Measurements from ENCODE around the gene STK26. TPM values are rescaled to one million over a fixed set of nuclear protein-coding genes. Genes with fewer than 3 reads are reported as not detected.
"Not testable (repeated sequence)": the region's sequence is repeated elsewhere in the genome, so short reads cannot be mapped to it uniquely, and the experiment has no call there.

Gene STK26
- 0.33 and 7.7 TPM in 2 replicates for total RNA-seq

- DNase-seq (ENCODE audit: low read depth, low spot score), result no peak
These were observed at the start of gene STK26 for GRCh38 chrX:132022967-132023895. Gene STK26, plus strand, starts transcription at chrX:132023302. Its CDS starts 316 bp downstream, at chrX:132023618.

GRCh38 chrX:131975851-131976250, 47.3 kb upstream of the STK26 start:
- no peak for DNase-seq (ENCODE audit: low read depth, low spot score)

GRCh38 chrX:131977619-131978018, 45.5 kb upstream of the STK26 start:
- DNase-seq (ENCODE audit: low read depth, low spot score), result no peak

DNA sequence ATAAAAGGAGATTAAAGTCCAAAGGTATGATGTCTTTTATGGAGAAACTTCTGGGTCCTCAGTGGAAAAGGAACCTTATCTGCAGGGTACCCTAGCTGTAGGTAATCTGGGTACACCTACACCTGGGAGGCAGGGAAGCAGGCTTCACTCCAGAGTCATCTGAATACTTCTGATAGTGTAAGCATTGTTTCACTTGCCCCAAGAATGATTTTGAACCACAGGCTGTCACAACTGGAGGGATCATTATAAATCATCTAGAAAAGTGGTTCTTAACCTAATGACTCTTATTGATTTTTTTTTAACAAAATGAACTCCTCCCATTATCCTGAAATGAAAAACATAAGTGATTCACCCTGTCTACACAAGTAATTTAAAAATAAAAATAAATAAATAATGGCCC, 44.0 kb upstream of the STK26 start:
- no peak for DNase-seq (ENCODE audit: low read depth, low spot score)

GRCh38 chrX:131985526-131986049, 37.5 kb upstream of the STK26 start:
- DNase-seq (ENCODE audit: low read depth, low spot score), result no peak

DNA sequence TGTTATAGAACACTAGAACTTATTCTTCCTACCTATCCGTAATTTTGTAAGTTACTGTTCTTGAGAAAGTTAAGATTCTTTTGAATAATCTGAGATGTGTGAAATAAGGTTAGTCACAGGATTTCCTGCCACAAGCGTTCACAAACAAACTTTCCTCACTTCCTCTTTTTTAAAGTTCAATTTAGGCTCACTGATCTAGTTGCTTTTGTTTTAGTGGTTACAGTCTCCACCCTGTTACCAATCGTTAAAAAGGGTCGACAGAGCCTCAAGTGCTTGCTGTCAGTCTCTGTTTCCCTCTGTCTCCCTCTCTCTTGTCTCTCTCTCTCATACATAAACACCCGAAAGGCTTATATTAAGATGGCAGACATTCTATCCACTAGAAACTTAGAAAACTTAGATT, 35.9 kb upstream of the STK26 start:
- DNase-seq (ENCODE audit: low read depth, low spot score), result no peak

DNA sequence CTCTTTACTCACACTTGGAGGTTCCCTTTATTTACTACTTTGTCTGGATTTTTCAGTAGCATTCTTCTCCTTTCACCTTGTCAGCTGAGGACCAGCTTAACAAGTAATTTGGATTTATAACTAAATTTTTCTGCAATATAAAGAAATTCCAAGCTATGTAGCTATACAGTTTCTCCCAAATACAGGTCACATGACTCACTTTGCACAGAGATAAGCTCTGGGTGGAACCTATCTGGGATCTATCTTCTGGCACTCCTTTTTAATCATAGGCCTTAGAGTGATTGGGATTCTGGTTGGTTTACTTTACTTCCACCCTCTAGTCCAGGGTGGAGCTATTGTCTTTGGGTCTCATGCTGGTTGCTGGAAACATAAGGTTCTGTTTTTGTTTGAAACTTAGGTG, 34.9 kb upstream of the STK26 start:
- DNase-seq (ENCODE audit: low read depth, low spot score), result no peak

GRCh38 chrX:132001127-132001526, 22.0 kb upstream of the STK26 start:
- DNase-seq (ENCODE audit: low read depth, low spot score), result no peak

DNA sequence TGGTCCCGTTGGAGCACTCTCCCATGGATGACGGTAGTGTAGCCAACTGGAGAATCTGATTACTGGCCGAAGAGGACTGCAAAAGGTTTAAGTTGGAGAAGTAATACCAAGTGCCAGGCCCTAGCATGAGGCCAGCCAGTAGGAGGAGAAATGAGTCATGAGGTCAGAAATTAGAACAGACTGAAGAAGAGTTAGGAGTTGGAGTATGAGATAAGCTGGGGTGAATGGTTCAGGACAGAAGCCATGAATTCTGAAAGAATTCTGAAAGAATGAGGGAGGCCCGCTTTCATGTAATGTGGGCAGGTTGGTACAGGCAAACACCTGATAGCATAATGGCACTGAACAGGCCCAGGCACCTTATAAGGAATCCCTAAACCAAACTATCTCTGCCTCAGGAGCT, 18.4 kb upstream of the STK26 start:
- no peak for DNase-seq (ENCODE audit: low read depth, low spot score)

DNA sequence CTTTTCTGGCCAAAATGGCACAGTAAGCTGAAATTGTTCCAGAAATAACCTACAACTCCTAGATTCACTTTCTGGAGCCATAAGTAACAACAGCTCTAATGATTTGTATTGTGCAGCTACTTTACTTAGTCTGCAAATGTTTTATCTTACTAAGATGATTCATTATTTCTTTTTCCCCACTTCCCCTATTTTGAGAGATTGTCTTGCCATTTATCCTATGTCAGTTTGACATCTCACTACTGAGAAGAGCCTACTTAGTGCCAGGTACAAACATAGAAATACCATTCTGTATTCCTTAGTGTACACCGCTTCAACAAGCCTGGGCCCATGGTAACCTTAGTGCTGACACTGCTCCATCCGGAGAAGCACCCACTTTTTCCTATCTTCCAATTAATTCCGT, 13.8 kb upstream of the STK26 start:
- no peak for DNase-seq (ENCODE audit: low read depth, low spot score)

- DNase-seq (ENCODE audit: low read depth, low spot score), result not testable (repeated sequence)
These were observed 12.9 kb upstream of the STK26 start for GRCh38 chrX:132010213-132010612.

GRCh38 chrX:132015875-132016274, 7.2 kb upstream of the STK26 start:
- no peak for DNase-seq (ENCODE audit: low read depth, low spot score)

DNA sequence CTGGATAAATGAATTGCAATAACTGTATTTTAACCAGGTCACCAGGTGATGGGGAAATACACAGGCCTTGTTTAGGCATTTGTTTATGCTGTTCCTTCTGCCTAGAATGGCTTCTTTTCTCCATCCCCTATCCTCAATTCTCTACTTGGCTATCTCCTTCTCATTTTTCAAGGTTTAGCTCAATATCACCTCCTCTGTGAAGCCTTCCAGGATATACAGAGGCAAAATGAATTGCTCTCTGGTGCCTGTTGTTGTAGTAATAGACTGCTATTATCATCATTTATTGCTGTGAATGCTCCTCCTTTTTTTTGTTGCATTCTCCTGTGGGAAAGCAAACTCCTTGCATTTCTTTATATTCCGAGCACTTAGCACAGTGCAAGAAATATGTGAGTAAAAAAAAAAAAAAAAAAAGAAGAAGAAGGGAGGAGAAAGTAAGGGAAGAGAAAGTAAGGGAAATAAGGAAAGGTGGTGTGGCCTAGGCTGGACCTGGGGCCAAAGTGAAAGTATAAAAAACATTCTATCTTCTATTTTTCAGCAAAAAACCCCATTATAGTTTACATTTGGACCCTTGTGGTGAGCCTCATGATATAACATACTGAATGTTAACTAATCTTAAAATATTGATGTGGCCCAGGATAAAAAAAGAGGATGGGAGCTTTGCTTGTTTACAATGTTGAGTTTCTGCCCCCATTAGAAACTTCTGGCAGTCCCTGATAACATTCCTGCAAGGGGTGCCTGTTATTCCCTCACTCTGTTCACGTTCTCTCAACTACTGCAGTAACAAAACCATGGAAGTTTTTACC, 6.3 kb upstream of the STK26 start:
- no peak for DNase-seq (ENCODE audit: low read depth, low spot score)

DNA sequence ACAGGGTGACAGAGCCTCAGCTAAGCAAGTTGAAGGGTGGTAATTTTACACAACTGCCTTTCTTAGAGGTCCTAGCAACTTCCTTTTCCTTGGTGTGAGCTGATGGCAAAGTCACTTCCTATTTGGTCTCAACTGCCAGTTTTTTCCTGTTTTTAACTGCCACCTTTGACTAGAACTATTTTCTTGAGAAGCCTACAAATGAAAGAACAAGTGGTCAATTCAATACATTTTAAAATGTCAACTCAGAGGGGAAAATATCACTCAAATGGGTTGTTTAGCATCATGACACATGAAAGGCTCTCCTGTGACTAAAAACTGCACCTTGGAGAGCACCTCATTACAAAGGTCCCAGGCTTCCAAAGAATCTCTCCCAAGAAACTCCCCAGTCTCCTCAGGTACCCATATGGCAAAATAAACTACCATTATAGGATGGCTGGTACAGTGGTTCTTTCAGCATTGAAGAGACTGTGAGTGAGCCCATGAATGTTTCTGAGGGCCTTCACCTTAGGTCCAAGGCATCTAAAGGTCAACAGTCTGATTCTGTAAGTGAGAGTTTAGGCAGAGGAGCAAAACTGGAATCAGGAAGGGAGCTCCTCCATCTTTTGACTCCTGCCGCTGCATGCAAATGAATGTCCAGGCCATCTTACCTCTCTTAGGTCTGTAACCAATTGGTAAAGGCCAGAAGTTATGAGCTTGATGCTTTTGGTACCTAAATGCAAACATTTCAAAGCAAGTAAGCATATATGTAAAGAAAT, 5.5 kb upstream of the STK26 start:
- no peak for DNase-seq (ENCODE audit: low read depth, low spot score)

DNA sequence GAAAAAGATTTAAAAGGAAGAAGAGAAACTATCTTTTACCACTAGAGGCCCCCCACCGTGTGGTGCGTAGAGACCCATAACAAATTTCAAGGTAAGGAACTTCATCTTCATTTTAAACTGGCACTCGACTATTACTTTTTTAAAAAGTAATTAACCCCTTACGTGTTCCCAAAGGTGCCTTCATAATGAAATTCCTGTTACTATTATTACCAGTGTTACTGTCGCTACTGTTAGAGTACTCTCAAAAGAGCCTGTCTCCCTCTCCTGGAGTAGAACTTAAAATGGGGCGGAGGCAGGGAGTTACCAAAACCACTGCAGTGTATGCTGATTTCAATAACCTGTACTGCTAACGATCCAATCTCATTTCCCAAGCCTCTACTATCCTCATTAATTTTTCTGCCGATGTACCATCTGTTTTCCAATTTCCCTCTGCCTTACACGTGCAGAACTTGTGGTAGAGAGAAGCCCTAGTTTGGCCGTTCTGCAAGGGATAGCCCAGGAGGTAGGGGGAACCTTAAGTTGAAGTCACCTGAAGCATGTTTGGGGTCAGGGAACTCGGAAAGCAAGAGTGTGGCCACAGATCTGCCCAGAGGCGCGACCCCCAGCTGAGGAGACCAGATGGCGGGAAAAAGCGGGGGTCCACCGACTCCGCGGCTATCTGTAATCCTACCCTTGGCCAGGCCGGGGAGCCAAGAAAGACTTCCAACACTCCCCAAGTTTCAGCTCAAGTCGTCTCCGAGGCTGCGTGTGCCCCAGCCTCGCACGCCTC, 720 bp upstream of the STK26 start:
- DNase-seq (ENCODE audit: low read depth, low spot score), result no peak

DNA sequence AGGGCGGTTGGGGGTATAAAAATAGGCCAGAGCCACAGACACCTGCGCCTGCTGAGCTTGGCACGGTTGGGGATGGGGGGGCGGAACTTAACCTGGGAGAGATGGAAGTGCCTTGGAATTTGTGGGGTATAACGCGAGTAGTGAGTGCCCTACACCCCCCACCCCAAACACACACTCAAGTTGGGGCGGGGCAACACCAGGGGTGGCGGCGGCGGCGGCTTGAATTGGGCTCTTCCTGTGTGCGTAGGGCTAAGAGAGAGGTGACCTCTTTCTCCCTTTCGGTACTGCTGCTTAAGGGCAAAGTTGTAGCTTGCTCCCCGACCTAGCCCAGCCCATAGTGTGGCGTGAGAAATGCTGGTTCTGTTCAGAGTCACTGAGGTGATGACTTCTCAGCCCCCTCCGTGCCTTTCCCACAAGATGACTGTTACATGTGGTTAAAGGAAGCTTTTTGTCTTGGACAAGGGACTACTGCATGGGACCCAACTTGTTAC, 839 bp downstream of the STK26 start:
- DNase-seq (ENCODE audit: low read depth, low spot score), result no peak

- DNase-seq (ENCODE audit: low read depth, low spot score), result no peak
These were observed 1.9 kb downstream of the STK26 start for GRCh38 chrX:132025041-132025440.

- no peak for DNase-seq (ENCODE audit: low read depth, low spot score)
These were observed 7.2 kb downstream of the STK26 start for GRCh38 chrX:132030264-132030663.

GRCh38 chrX:132031867-132032266, 8.8 kb downstream of the STK26 start:
- no peak for DNase-seq (ENCODE audit: low read depth, low spot score)

GRCh38 chrX:132033166-132033565, 10.1 kb downstream of the STK26 start:
- DNase-seq (ENCODE audit: low read depth, low spot score), result no peak

DNA sequence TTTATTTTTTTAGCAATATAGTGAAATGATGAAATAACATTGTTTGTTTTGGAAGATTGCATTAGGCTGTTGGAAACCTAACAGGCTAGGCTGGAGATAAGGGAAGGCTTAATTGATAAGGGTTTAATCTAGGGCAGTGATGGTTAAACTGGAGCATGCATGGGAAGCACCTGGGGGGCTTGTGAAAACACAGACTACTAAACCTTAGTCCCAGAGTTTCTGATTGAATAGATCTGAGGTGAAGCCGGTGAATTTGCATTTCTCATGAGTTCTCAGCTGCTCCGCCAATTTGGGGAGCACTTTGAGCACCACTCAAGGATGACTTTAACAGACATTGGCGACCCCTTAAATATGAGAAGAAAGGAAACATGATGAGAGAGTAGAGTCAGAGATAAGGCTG, 11.5 kb downstream of the STK26 start:
- DNase-seq (ENCODE audit: low read depth, low spot score), result no peak
